SW480 (cell line): ENCODE measurements around the gene ROMO1.
"Not testable (repeated sequence)": the region's sequence is repeated elsewhere in the genome, so short reads cannot be mapped to it uniquely, and the experiment has no call there.

ENCODE experiments used
- DNase-seq: peaks from one replicate; pipeline ENCODE4 v3.0.0-alpha.2; 2016; ENCODE audit warnings: low spot score

The ROMO1 gene

GRCh38 chr20:35710884-35711587, 11.8 kb downstream of the ROMO1 start:
- no peak for DNase-seq

GRCh38 chr20:35711588-35712209, 12.5 kb downstream of the ROMO1 start:
- no peak for DNase-seq

- DNase-seq: not testable (repeated sequence)
These were observed 13.9 kb downstream of the ROMO1 start for GRCh38 chr20:35713120-35713519.

GRCh38 chr20:35714127-35714526, 14.9 kb downstream of the ROMO1 start:
- no peak for DNase-seq

GRCh38 chr20:35715652-35716051, 16.4 kb downstream of the ROMO1 start:
- DNase-seq: no peak

- no peak for DNase-seq
These were observed 17.1 kb downstream of the ROMO1 start for GRCh38 chr20:35716330-35716729.

- DNase-seq: not testable (repeated sequence)
These were observed 19.1 kb downstream of the ROMO1 start for GRCh38 chr20:35718321-35718720.

- no peak for DNase-seq
These were observed 19.9 kb downstream of the ROMO1 start for GRCh38 chr20:35718972-35719635.

- DNase-seq: no peak
These were observed 20.5 kb downstream of the ROMO1 start for GRCh38 chr20:35719717-35720116.

GRCh38 chr20:35720165-35721123, 21.2 kb downstream of the ROMO1 start:
- no peak for DNase-seq

- no peak for DNase-seq
These were observed 22.0 kb downstream of the ROMO1 start for GRCh38 chr20:35721219-35721618.

- no peak for DNase-seq
These were observed 22.4 kb downstream of the ROMO1 start for GRCh38 chr20:35721621-35722020.

- not testable (repeated sequence) for DNase-seq
These were observed 24.1 kb downstream of the ROMO1 start for GRCh38 chr20:35723275-35723639.

GRCh38 chr20:35723652-35724320, 24.6 kb downstream of the ROMO1 start:
- not testable (repeated sequence) for DNase-seq

GRCh38 chr20:35724321-35725230, 25.4 kb downstream of the ROMO1 start:
- DNase-seq: no peak

GRCh38 chr20:35726842-35727711, 27.9 kb downstream of the ROMO1 start:
- DNase-seq: no peak

- DNase-seq: no peak
These were observed 30.1 kb downstream of the ROMO1 start for GRCh38 chr20:35729283-35729807.

GRCh38 chr20:35729836-35730582, 30.8 kb downstream of the ROMO1 start:
- DNase-seq: no peak
